RCC 7860 (cell line): Measurements from ENCODE around the gene LINC00632.
"Not testable (repeated sequence)": the region's sequence is repeated elsewhere in the genome, so short reads cannot be mapped to it uniquely, and the experiment has no call there.

Experiments
- DNase-seq: peaks from one replicate; pipeline ENCODE4 v3.0.0-alpha.2; 2015; ENCODE audit warnings: low spot score
- FAIRE-seq: peaks from 2 replicates; lab custom pipeline; 2012; peaks lifted over from hg19 to GRCh38; lab: Jason Lieb, UNC

The LINC00632 gene

DNA sequence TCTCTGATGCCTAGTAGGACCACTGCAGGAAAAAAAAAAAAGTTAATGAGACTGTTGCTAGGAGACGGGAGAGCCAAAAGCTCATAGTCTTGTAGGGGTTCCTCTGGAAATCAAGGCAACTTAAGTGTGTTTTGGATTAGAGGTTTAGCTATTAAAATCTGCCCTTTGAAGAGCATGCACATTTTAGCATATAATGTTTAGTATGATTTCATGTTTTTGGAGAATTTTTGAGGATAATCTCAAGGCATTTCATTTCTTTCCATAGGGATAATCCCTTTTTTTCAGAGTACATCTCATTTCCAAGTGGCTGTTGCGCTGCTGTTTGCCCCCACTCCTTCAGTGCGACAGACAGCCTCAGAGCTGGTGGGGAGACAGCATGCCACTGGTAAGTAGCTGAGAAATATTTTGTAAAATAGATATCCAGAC lies at the start of gene LINC00632:
Gene LINC00632, plus strand, starts transcription at position 339 of the 426 bp plus-strand sequence.
- FAIRE-seq (no peak), DNase-seq (no peak)

GRCh38 chrX:140661643-140662042 lies 47.9 kb upstream of the LINC00632 start:
- FAIRE-seq (no peak), DNase-seq (no peak)

DNA sequence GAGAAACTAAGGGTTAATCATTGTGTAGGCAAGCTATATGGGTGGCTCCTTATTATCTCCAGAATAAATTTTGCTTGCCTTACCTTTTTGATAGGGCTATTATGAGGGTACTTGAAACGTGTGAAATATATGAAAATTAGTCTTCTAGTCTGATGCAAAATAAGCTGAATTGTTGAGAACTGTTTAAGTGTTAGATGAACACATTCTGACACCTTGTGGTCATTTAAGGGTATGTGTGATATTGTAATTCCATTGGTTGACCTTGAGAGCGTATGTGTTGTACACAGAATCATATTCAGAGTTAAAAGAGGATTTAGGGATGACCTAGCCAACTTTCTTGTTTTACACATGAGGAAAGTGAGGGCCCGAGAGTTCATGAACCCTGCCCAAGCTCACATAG lies 44.6 kb upstream of the LINC00632 start:
- FAIRE-seq = peak; percentile 54
- no peak for DNase-seq

- DNase-seq = no peak
- no peak for FAIRE-seq
Measured at GRCh38 chrX:140672840-140673731, 36.5 kb upstream of the LINC00632 start.

DNA sequence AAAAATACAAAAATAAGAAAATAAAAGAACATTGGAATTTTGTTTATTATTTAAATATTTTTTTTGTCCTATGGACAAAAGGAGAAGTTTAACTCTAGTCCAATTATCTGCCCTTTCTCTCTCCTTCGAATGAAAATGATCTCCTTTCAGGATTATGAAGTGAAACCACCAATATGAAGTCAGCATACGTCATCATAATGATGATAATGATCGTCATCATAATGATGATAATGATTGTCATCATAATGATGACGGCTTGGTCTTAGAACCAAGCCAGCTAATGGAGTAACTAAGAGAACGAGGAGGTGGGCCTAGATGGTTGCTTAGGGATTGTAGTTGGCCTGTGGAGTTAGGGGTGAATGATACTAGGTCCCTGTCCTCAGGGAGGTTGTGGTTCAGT lies 21.9 kb upstream of the LINC00632 start:
- FAIRE-seq = no peak
- DNase-seq = no peak

- not testable (repeated sequence) for DNase-seq, FAIRE-seq
Measured at GRCh38 chrX:140691596-140691995, 18.0 kb upstream of the LINC00632 start.

- DNase-seq = no peak
- no peak for FAIRE-seq
Measured at GRCh38 chrX:140697618-140698017, 11.9 kb upstream of the LINC00632 start.

GRCh38 chrX:140701480-140701879 lies 8.1 kb upstream of the LINC00632 start:
- peak; percentile 4 for DNase-seq
- FAIRE-seq = peak; percentile 58

DNA sequence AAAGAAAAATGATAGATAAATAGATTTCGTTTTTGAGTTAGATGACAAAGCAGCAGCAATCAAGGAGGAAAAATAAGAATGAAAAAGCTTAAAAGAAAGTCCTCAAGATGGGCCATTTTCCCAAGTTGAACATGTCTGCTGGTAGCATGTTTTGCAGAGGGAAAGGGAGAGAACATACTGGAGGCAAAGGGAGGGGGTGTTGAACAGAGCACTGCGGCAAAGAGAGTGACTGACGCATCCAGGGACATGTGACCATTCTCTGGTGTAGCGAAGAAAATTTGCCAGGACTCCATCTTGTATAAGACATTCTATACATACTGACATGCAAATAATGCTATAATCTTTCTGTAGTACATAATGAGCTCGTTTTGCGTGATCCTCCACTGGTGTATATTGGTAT lies 1.2 kb downstream of the LINC00632 start:
- FAIRE-seq (no peak), DNase-seq (no peak)

DNA sequence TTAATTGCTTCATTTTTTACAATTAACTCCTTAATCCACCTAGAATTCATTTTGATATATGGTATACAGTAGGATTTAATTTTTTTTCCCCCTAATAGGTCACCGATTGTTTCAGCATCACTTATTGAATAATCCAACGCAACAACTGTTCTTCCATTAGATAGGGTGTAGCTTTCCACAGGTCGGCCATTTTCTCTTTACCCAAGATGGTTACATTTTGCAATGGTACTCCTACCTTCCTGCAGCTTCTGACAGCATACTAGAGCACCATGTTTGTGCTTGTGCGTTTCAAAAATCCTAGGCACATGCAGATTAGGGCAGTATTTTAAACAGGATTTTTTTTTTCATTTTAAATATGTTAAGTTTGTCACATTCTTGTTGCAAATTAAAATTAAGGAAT lies 2.3 kb downstream of the LINC00632 start:
- FAIRE-seq (no peak), DNase-seq (no peak)

GRCh38 chrX:140712413-140713173 lies 3.0 kb downstream of the LINC00632 start:
- DNase-seq (no peak), FAIRE-seq (no peak)

GRCh38 chrX:140713174-140713539 lies 3.6 kb downstream of the LINC00632 start:
- FAIRE-seq (no peak), DNase-seq (no peak)

DNA sequence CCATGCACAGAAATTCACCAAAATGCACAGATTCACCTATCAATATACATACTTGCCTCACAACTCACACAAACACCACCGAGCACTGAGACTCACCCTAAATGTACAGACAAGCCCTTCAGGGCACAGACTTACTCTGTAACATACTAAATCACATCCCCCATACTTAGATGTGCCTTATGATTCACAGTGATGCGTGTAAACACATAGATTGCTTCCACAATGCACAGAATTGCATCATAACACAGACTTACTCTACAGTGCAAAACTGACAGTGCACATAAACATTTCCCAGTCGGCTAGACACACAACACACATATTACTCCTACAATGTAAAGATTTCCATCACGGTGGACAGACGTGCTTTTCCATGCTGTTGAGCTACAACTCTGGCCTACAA lies 6.2 kb downstream of the LINC00632 start:
- FAIRE-seq (no peak), DNase-seq (no peak)

- DNase-seq = no peak
- no peak for FAIRE-seq
Measured at GRCh38 chrX:140723121-140723715, 13.7 kb downstream of the LINC00632 start.

- DNase-seq = no peak
- no peak for FAIRE-seq
Measured at GRCh38 chrX:140724309-140724708, 14.8 kb downstream of the LINC00632 start.

GRCh38 chrX:140724736-140725135 lies 15.2 kb downstream of the LINC00632 start:
- FAIRE-seq = no peak
- no peak for DNase-seq

- no peak for FAIRE-seq
- DNase-seq = no peak
Measured at GRCh38 chrX:140725500-140725899, 15.9 kb downstream of the LINC00632 start.

- DNase-seq = peak; percentile 8
- FAIRE-seq = peak; percentile 70
Measured at GRCh38 chrX:140733766-140734342, 24.3 kb downstream of the LINC00632 start.

- FAIRE-seq = no peak
- DNase-seq = no peak
Measured at GRCh38 chrX:140744085-140744484, 34.5 kb downstream of the LINC00632 start.

- FAIRE-seq = no peak
- no peak for DNase-seq
Measured at GRCh38 chrX:140756941-140757340, 47.4 kb downstream of the LINC00632 start.

- DNase-seq (peak; percentile 4), FAIRE-seq (no peak)
Measured at GRCh38 chrX:140762061-140762460, 52.5 kb downstream of the LINC00632 start.
